ENCODE data around the gene LTO1.

DNA sequence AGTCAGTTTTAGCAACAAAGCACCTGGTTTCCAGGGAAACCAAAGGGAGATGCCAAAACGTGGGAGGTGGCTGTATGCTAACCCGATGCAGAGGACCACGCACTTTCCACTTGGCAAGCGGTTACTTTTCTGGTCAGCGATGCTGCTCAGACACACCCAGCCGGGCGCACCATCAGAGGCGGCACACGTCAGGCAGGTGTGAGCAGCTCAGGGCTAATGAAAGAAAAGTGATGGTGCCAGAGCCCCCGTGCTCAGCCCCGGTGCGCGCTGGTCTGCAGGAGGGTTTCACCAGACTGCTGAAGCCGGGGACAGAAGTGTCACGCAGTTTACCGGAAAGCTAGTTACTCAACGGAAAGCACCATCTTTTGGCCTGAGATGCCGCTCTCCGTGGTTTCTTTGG is 5.7 kb downstream of the LTO1 start:
- TF ChIP-seq TARDBP (IDR thresholded peaks at IDR 0.05; ENCODE audit: borderline replicate concordance) (no peak), CTCF (IDR thresholded peaks at IDR 0.05 in 2 of 3, conservative IDR thresholded peaks at IDR 0.05 in 1 of 3; ENCODE audit: control insufficient read depth in 2 of 3, extremely low read depth in 1 of 3, insufficient read depth in 1 of 3, low read depth in 3 of 3, low read length in 3 of 3) (no peak), POLR2A (IDR thresholded peaks at IDR 0.05; ENCODE audit: low read depth, low read length) (no peak), RFX5 (IDR thresholded peaks at IDR 0.05; ENCODE audit: low read depth, low read length) (no peak), NR2F1 (conservative IDR thresholded peaks at IDR 0.05) (no peak), ZBED1 (IDR thresholded peaks at IDR 0.05; ENCODE audit: borderline replicate concordance) (no peak), EZH2 (IDR thresholded peaks at IDR 0.05; ENCODE audit: borderline replicate concordance, control insufficient read depth, low read depth, low read length) (no peak)
- TF ChIP-seq, protein P1, sequence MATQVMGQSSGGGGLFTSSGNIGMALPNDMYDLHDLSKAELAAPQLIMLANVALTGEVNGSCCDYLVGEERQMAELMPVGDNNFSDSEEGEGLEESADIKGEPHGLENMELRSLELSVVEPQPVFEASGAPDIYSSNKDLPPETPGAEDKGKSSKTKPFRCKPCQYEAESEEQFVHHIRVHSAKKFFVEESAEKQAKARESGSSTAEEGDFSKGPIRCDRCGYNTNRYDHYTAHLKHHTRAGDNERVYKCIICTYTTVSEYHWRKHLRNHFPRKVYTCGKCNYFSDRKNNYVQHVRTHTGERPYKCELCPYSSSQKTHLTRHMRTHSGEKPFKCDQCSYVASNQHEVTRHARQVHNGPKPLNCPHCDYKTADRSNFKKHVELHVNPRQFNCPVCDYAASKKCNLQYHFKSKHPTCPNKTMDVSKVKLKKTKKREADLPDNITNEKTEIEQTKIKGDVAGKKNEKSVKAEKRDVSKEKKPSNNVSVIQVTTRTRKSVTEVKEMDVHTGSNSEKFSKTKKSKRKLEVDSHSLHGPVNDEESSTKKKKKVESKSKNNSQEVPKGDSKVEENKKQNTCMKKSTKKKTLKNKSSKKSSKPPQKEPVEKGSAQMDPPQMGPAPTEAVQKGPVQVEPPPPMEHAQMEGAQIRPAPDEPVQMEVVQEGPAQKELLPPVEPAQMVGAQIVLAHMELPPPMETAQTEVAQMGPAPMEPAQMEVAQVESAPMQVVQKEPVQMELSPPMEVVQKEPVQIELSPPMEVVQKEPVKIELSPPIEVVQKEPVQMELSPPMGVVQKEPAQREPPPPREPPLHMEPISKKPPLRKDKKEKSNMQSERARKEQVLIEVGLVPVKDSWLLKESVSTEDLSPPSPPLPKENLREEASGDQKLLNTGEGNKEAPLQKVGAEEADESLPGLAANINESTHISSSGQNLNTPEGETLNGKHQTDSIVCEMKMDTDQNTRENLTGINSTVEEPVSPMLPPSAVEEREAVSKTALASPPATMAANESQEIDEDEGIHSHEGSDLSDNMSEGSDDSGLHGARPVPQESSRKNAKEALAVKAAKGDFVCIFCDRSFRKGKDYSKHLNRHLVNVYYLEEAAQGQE (IDR thresholded peaks at IDR 0.05; ENCODE audit: low read depth, low read length), result no peak
